ENCODE data around the gene MIDN.

The MIDN gene

GRCh38 chr19:1308718-1309117 is 60.3 kb downstream of the MIDN start:
- no peak for DNase-seq (ENCODE audit: low read depth)

More at GRCh38 chr19:1308718-1309117, 60.3 kb downstream of the MIDN start:
- no peak for TF ChIP-seq CTCF (IDR thresholded peaks at IDR 0.05; ENCODE audit: insufficient read depth, low read depth, low read length, missing control alignments)
- no peak overlapping the region for H3K4me3 ChIP-seq (ENCODE audit: low read length)
